GM12865 (cell line): ENCODE measurements around the gene SCFD2.

Source experiments
- DNase-seq: peaks from one replicate; pipeline ENCODE4 v3.0.0; 2010; ENCODE audit warnings: low read depth
- H3K4me3 ChIP-seq: 2 replicates; pipeline ENCODE4 v1.5.1; 2011; ENCODE audit warnings: mild to moderate bottlenecking, low read depth, low read length, control low read depth
- CTCF ChIP-seq: IDR thresholded peaks from 2 replicates; pipeline ENCODE4 v1.5.1; 2011; ENCODE audit warnings: low read length, control low read depth, low read depth, inconsistent platforms; ENCODE audit not compliant: insufficient read depth; ENCODE audit errors: missing control alignments

Gene SCFD2

DNA sequence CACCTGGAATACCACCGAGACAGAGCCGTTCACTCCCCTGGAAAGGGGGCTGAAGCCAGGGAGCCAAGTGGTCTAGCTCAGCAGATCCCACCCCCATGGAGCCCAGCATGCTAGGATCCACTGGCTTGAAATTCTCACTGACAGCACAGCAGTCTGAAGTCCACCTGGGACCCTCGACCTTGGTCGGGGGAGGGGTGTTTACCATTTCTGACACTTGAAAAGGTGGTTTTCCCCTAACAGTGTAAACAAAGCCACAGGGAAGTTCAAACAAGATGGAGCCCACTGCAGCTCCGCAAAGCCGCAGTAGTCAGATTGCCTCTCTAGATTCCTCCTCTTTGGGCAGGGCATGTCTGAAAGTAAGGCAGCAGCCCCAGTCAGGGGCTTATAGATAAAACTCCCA is 260.5 kb downstream of the SCFD2 start:
- no peak overlapping the region for H3K4me3 ChIP-seq
- no peak for DNase-seq
- no peak for TF ChIP-seq CTCF

DNA sequence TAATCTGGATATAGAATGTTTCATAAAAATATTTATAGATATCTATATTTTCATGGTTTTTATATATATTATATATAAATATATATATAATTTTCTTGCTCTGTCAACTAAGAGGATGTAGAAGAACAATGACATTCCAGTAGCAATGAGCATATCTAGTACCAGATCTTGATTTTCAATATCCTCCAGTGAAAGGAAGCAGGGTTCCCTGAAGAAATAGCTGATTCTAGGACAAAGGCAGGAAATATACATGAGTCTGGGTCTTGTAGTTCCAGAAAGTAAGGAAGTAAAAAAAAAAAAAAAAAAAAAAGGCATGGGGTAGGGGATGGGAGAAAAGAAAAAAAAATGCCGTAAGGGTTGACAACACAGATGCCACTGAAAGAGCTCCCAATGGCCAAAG is 262.4 kb downstream of the SCFD2 start:
- DNase-seq: no peak
- no peak for TF ChIP-seq CTCF
- H3K4me3 ChIP-seq: no peak overlapping the region

DNA sequence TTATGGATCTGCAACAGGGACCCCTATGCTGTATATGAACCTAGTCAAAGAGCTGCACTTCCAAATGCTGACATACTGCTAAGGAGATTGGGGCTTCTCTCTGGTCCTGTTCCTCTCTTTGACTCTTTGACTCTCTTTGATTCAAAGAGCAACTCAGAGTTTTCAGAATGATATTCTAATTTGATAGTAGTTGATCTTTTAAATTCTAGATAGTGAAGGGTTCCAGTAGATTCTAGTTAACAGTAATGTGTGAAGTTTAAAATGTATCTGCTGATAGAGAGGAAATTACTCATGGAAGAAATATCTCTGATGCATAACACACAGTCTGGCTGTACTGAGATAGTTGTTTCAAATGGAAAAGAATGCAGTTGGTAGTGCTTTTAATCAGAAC is 264.7 kb downstream of the SCFD2 start:
- TF ChIP-seq CTCF: no peak
- DNase-seq: no peak
- H3K4me3 ChIP-seq: no peak overlapping the region

GRCh38 chr4:53100501-53101190 is 265.2 kb downstream of the SCFD2 start:
- TF ChIP-seq CTCF: no peak
- H3K4me3 ChIP-seq: no peak overlapping the region
- DNase-seq: no peak

DNA sequence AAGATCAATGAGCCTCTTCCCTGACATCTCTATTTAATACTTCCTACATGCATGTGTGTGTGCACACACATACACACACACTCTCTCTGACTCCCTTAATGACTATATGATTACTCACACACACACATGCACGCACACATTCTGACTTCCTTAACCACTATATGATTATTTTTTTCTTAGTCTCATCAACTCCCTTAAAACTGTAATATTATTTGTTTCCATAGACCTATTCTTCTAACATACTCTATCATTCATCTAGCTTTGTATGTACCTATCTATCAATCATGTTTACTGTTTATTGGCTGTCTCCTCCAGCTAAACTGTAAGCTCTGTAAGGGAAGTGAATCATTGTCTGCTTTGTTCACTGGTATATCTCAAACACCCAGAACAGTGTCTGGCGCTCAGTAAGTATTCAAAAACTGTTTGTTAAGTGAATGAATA is 267.2 kb downstream of the SCFD2 start:
- DNase-seq: no peak
- no peak for TF ChIP-seq CTCF
- H3K4me3 ChIP-seq: no peak overlapping the region

DNA sequence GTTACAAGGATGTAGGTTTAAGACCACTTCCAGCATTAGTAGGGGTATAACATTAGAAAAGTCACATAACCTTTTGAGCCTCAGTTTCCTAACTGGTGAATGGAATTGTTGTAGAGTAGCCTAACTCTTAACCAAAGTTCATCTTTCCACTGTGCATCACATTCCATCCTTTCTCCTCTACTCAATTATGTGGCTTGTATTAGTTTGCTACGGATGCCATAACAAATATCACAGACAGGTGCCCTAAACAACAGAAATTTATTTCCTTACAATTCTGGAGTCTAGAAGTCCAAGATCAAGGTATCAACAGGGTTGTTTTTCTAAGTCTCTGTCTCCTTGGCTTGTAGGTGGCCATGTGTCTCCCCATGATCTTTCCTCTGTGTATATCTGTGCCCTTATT is 271.8 kb downstream of the SCFD2 start:
- DNase-seq: no peak
- H3K4me3 ChIP-seq: no peak overlapping the region
- no peak for TF ChIP-seq CTCF
